GM12891 (cell line): ENCODE measurements around the gene DISP3.

ENCODE experiments used
- DNase-seq: peaks from one replicate; pipeline ENCODE4 v3.0.0; 2011; ENCODE audit warnings: low spot score; ENCODE audit not compliant: insufficient read length
- FAIRE-seq: peaks from 2 replicates; lab custom pipeline; 2011; peaks lifted over from hg19 to GRCh38; lab: Jason Lieb, UNC
- PAX5 ChIP-seq: IDR thresholded peaks from 2 replicates; pipeline ENCODE4 v1.6.1; 2011; ENCODE audit warnings: low read length, moderate library complexity, mild to moderate bottlenecking; ENCODE audit not compliant: insufficient read depth, severe bottlenecking
- POLR2A ChIP-seq: IDR thresholded peaks from 2 replicates; pipeline ENCODE4 v1.6.1; 2011; ENCODE audit warnings: low read depth, low read length, control low read depth
- POLR2AphosphoS5 ChIP-seq: IDR thresholded peaks from 2 replicates; pipeline ENCODE4 v1.6.1; 2011; ENCODE audit warnings: low read depth, low read length, control low read depth
- POU2F2 ChIP-seq: IDR thresholded peaks from 2 replicates; pipeline ENCODE4 v1.6.1; 2011; ENCODE audit warnings: low read depth, mild to moderate bottlenecking, control low read depth, low read length, moderate library complexity
- SPI1 ChIP-seq: IDR thresholded peaks from 2 replicates; pipeline ENCODE4 v1.6.1; 2011; ENCODE audit warnings: low read depth, low read length, control low read depth
- TAF1 ChIP-seq: IDR thresholded peaks from 2 replicates; pipeline ENCODE4 v1.6.1; 2011; ENCODE audit warnings: low read depth, low read length, control low read depth

Gene DISP3

GRCh38 chr1:11493972-11494655, 15.2 kb downstream of the DISP3 start:
- TF ChIP-seq POLR2AphosphoS5, result no peak
- no peak for TF ChIP-seq POU2F2
- TF ChIP-seq POLR2A, result no peak
- TF ChIP-seq SPI1, result no peak
- no peak for TF ChIP-seq PAX5
- TF ChIP-seq TAF1, result no peak
- DNase-seq, result no peak
- FAIRE-seq, result no peak

- FAIRE-seq (no peak), DNase-seq (no peak)
- TF ChIP-seq POU2F2 (no peak), PAX5 (no peak), SPI1 (no peak), POLR2AphosphoS5 (no peak), TAF1 (no peak), POLR2A (no peak)
Measured at GRCh38 chr1:11494771-11495170, 15.8 kb downstream of the DISP3 start.

- FAIRE-seq, result no peak
- TF ChIP-seq POLR2AphosphoS5, result no peak
- no peak for TF ChIP-seq PAX5
- no peak for TF ChIP-seq SPI1
- TF ChIP-seq POU2F2, result no peak
- no peak for DNase-seq
Measured at GRCh38 chr1:11495579-11495978, 16.6 kb downstream of the DISP3 start.

GRCh38 chr1:11496551-11497080, 17.7 kb downstream of the DISP3 start:
- FAIRE-seq, result no peak
- DNase-seq, result no peak
- no peak for TF ChIP-seq POU2F2
- TF ChIP-seq POLR2AphosphoS5, result no peak
- TF ChIP-seq SPI1, result no peak
- no peak for TF ChIP-seq POLR2A
- TF ChIP-seq TAF1, result no peak
- no peak for TF ChIP-seq PAX5

GRCh38 chr1:11498956-11499594, 20.1 kb downstream of the DISP3 start:
- TF ChIP-seq PAX5, result no peak
- TF ChIP-seq POLR2AphosphoS5, result no peak
- no peak for TF ChIP-seq TAF1
- TF ChIP-seq POU2F2, result no peak
- no peak for TF ChIP-seq SPI1
- DNase-seq (no peak), FAIRE-seq (no peak)

- no peak for TF ChIP-seq PAX5
- no peak for TF ChIP-seq POLR2AphosphoS5
- TF ChIP-seq TAF1, result no peak
- TF ChIP-seq POU2F2, result no peak
- TF ChIP-seq POLR2A, result no peak
- no peak for TF ChIP-seq SPI1
- no peak for DNase-seq
- no peak for FAIRE-seq
Measured at GRCh38 chr1:11499601-11500331, 20.8 kb downstream of the DISP3 start.

- DNase-seq, result no peak
- TF ChIP-seq TAF1 (no peak), POLR2AphosphoS5 (no peak), SPI1 (no peak), PAX5 (no peak), POLR2A (no peak), POU2F2 (no peak)
- no peak for FAIRE-seq
Measured at GRCh38 chr1:11500881-11501280, 21.9 kb downstream of the DISP3 start.

GRCh38 chr1:11501491-11501897, 22.5 kb downstream of the DISP3 start:
- DNase-seq, result no peak
- no peak for TF ChIP-seq TAF1
- TF ChIP-seq POU2F2, result no peak
- FAIRE-seq, result no peak

- FAIRE-seq, result no peak
Measured at GRCh38 chr1:11501906-11502485, 23.0 kb downstream of the DISP3 start.

More at GRCh38 chr1:11501906-11502485, 23.0 kb downstream of the DISP3 start:
- no peak for DNase-seq
- no peak for TF ChIP-seq POLR2AphosphoS5
- TF ChIP-seq PAX5, result no peak
- no peak for TF ChIP-seq POLR2A
- TF ChIP-seq SPI1, result no peak
- TF ChIP-seq POU2F2, result no peak
- no peak for TF ChIP-seq TAF1
